Body of pancreas (tissue), 4 donors: Measurements from ENCODE around the gene PCID2. TPM values are rescaled to one million over a fixed set of nuclear protein-coding genes. Genes with fewer than 3 reads are reported as not detected.
A peak's percentile ranks its signal among the peaks of the same experiment; 100 is the strongest.

Experiments
- ATAC-seq: fragments of 150-250 bp; one replicate; pipeline ENCODE4 v1.9.1; 2016
- DNase-seq, 4 donors: peaks; one replicate each; pipeline ENCODE4 v3.0.0-alpha.2; 2019
- H3K27ac ChIP-seq, 4 donors: fragments of 200-600 bp; sonication (generic); 1 replicate in 3 of 4; 2 replicates in 1 of 4; pipeline versions ENCODE4 v1.5.1 to v1.6.1; 2016 to 2019; ENCODE audit warnings: mild to moderate bottlenecking in 1 of 4, mixed read lengths in 1 of 4, moderate library complexity in 1 of 4
- H3K27me3 ChIP-seq, 2 donors: fragments of 200-600 bp; sonication (generic); one replicate each; pipeline ENCODE4 v1.6.0; 2016; ENCODE audit warnings: mild to moderate bottlenecking in 1 of 2
- H3K36me3 ChIP-seq, 2 donors: fragments of 200-600 bp; sonication (generic); replicated peaks in 1 of 2; 2 replicates each; pipeline ENCODE4 v1.5.1; 2016; ENCODE audit warnings: low read depth in 2 of 2; ENCODE audit not compliant: insufficient read depth in 1 of 2
- H3K4me1 ChIP-seq: fragments of 200-600 bp; sonication (generic); one replicate; pipeline ENCODE4 v1.6.0; 2016
- H3K4me3 ChIP-seq, 2 donors: fragments of 200-600 bp; sonication (generic); 1 replicate in 1 of 2; 2 replicates in 1 of 2; pipeline ENCODE4 v1.5.1; 2016 to 2019
- H3K9me3 ChIP-seq, 3 donors: fragments of 200-600 bp; sonication (generic); 1 replicate in 2 of 3; 2 replicates in 1 of 3; pipeline ENCODE4 v1.5.1; 2016
- POLR2A ChIP-seq, 3 donors: fragments of 450-650 bp; IDR thresholded peaks; one replicate each; pipeline ENCODE4 v1.6.1; 2016; ENCODE audit warnings: antibody characterized with exemption in 3 of 3, mild to moderate bottlenecking in 2 of 3
- WGBS, 2 donors: methylation state at CpG; one replicate each; pipeline ENCODE4 v1.1.5; 2017; 5-methylcytosine and 5-hydroxymethylcytosine counted together
- intact Hi-C: fragments of 100-400 bp; cut with DNase I; formaldehyde crosslinking; loops from one replicate; pipeline ENCODE4 v1.15.1; 2023
- total RNA-seq, 2 donors: library from RNA; depleted of rRNA; stranded (reverse); fragments of >200 nt; gene quantifications; one replicate each; pipeline ENCODE4 v1.1.0, GENCODE V29; 2016
- TF ChIP-seq, protein P1 (sequence below), 7 experiments: fragments of 450-650 bp in 4 of 7; fragments of 200-600 bp in 3 of 7; sonication (generic) in 3 of 7; IDR thresholded peaks; one replicate each; pipeline ENCODE4 v1.5.1; 2016 to 2019; ENCODE audit warnings: antibody characterized with exemption in 7 of 7

The PCID2 gene
- total RNA-seq, 2 donors from 2014 or later = 23.7 to 33.7 TPM

DNA sequence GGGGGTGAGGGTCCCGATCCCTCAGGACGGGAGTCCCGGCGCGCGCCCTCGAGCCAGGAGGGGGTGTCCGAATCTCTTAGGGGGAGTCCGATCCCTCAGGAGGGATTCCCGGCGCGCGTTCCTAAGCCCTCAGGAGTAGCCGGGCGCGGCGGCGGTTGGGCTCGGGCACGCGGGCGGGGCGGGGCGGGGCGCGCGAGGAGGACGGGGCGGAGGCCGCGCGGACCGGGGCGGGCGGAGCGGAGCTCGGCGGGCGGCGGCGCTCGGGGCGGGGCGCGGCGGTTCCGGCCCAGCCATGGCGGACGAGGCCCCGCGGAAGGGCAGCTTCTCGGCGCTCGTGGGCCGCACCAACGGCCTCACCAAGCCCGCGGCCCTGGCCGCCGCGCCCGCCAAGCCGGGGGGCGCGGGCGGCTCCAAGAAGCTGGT, 878 bp upstream of the PCID2 start, which contains the start of gene CUL4A:
CUL4A (plus strand) TSS at position 278 of the 423 bp plus-strand sequence; CDS start at position 293, 15 bp downstream.
- peaks cover 58% of the 10 kb centered on the region for H3K4me1 ChIP-seq
- peak; percentile 82 for ATAC-seq
- 0% methylated on average over 38 of the region's 66 CpGs; no CpG with 5 or more reads in 1 of the 2 donors for WGBS, 2 donors

DNA sequence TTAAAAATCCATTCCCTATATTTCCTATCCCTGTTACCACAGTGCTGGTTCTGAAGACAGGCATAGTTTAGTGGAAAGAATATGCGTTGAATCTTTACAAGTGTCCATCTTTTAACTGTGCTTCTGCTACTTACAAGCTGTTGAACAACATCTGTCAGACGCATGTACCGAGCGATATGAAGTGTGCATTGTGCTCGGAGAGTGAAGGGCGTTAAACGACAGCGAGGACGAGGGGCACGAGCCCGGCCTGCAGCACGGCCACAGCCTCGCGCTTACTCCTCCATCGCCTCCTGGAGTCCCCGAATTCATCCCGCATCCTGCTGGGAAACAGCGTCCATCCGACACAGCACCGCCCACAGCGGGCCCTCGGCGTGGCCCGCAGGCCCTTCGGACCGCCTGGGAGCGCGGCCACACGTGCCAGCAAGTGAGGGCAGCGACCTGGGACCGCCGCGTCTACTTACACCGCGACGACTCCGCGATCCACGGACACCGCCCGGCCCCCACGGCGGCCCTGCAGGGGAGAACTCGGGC, 514 bp downstream of the PCID2 start:
- peak; percentile 12 for ATAC-seq
- peaks cover 60% of the 10 kb centered on the region for H3K4me1 ChIP-seq
- TF ChIP-seq, protein P1, sequence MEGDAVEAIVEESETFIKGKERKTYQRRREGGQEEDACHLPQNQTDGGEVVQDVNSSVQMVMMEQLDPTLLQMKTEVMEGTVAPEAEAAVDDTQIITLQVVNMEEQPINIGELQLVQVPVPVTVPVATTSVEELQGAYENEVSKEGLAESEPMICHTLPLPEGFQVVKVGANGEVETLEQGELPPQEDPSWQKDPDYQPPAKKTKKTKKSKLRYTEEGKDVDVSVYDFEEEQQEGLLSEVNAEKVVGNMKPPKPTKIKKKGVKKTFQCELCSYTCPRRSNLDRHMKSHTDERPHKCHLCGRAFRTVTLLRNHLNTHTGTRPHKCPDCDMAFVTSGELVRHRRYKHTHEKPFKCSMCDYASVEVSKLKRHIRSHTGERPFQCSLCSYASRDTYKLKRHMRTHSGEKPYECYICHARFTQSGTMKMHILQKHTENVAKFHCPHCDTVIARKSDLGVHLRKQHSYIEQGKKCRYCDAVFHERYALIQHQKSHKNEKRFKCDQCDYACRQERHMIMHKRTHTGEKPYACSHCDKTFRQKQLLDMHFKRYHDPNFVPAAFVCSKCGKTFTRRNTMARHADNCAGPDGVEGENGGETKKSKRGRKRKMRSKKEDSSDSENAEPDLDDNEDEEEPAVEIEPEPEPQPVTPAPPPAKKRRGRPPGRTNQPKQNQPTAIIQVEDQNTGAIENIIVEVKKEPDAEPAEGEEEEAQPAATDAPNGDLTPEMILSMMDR (IDR thresholded peaks at IDR 0.05) = no peak
- no peak for TF ChIP-seq POLR2A (IDR thresholded peaks at IDR 0.05)
- peak overlapping the region; percentile 88 for H3K4me3 ChIP-seq
- H3K27ac ChIP-seq = peak overlapping the region; percentile 95 to 99 (median 98)
- no peaks in the 10 kb centered on the region for H3K36me3 ChIP-seq
- WGBS, 2 donors = 1% methylated on average over 20 to 44 of the region's 44 CpGs
- no peaks in the 10 kb centered on the region for H3K27me3 ChIP-seq
- no peaks in the 10 kb centered on the region for H3K9me3 ChIP-seq
- intact Hi-C loops = no loop called here
- DNase-seq = peak; percentile 31 to 48 (median 42)

More for the DNA sequence above, 878 bp upstream of the PCID2 start, which contains the start of gene CUL4A:
- no peak for TF ChIP-seq POLR2A (IDR thresholded peaks at IDR 0.05)
- TF ChIP-seq, protein P1 (IDR thresholded peaks at IDR 0.05) = no peak
- Histone ChIP-seq H3K27me3 (no peaks in the 10 kb centered on the region), H3K27ac (peak within 1 kb of the TSS; percentile 95 to 99 (median 98)), H3K36me3 (no peaks in the 10 kb centered on the region), H3K9me3 (no peaks in the 10 kb centered on the region), H3K4me3 (peak within 1 kb of the TSS; percentile 88)
- DNase-seq = peak; percentile 80 to 83 (median 82)
- intact Hi-C loops = no loop called here

DNA sequence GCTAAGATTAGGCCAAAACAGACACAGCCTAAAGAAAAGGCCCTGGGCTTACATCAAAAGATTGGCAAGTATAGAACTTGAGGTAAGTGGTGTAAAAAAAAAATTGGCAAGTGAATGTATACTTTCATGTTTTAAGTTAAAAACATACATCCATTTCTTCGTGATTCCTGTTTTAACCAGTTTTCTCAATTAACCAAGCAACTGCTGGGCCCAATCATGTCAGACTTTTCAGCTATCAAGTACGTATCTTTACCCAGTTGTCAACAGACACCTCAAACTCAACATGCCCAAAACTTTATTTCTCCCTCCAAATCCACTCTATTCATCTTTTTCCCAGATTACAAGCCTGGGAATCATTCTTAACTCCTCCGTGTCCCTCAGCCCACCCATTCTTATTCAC, 1.0 kb downstream of the PCID2 start:
- 13 to 18% methylated on average over 3 of the region's 3 CpGs for WGBS, 2 donors
- Histone ChIP-seq H3K27me3 (no peaks in the 10 kb centered on the region), H3K27ac (peak overlapping the region in 3 of 4 donors; percentile 97 to 99 (median 98)), H3K4me3 (peak overlapping the region; percentile 88), H3K36me3 (no peaks in the 10 kb centered on the region), H3K9me3 (no peaks in the 10 kb centered on the region), H3K4me1 (peaks cover 60% of the 10 kb centered on the region)
- no peak for ATAC-seq
- intact Hi-C loops = no loop called here
- DNase-seq = no peak
- no peak for TF ChIP-seq POLR2A (IDR thresholded peaks at IDR 0.05)
- TF ChIP-seq, protein P1 (IDR thresholded peaks at IDR 0.05) = no peak

DNA sequence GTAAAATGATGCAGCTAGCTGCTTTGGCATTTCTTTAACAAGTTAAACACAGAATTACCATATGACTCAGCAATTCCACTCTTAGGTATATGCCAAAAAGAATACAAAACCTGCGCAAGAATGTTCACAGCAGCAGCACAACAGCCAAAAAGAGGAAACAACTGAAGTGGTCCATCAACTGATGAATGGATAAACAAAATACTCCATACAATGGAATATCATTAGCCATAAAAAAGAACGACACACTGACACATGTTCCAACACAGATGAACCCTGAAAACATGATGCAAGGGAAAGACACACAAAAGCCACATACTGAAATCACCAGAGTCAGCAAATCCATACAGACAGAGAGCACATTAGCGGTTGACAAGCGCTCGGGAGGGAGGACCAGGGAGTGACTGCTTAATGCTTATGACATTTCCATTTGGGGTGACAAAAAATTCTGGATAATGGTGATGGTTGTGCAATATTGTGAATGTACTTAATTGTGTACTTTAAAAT, 3.0 kb downstream of the PCID2 start:
- Histone ChIP-seq H3K27me3 (no peaks in the 10 kb centered on the region), H3K4me3 (no peak overlapping the region), H3K27ac (no peak overlapping the region), H3K36me3 (no peaks in the 10 kb centered on the region), H3K4me1 (peaks cover 46% of the 10 kb centered on the region), H3K9me3 (no peaks in the 10 kb centered on the region)
- intact Hi-C loops = no loop called here
- 62 to 75% methylated on average over 5 of the region's 5 CpGs for WGBS, 2 donors
- DNase-seq (no peak), ATAC-seq (no peak)
- TF ChIP-seq, protein P1 (IDR thresholded peaks at IDR 0.05) = no peak
- no peak for TF ChIP-seq POLR2A (IDR thresholded peaks at IDR 0.05)

DNA sequence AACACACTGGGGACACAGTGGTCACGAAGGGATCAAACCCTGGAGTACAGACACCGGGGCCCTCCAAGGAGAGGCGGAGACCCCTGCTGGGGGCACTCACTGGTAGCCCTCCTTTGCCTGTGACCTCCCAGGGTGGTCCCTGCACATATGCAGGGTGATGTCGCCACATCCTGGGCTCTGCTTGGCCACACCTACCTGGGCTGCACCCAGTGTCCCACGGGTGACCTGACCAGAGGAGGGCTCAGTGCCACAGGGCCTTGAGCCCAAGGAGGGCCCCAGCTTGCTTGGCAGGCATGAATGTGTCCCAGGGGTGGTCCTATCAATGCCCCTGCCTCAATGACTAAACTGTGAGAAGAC, 4.1 kb downstream of the PCID2 start:
- DNase-seq (no peak), ATAC-seq (no peak)
- Histone ChIP-seq H3K4me1 (peaks cover 37% of the 10 kb centered on the region), H3K4me3 (no peak overlapping the region), H3K27ac (no peak overlapping the region), H3K36me3 (peaks cover 0 to 3% of the 10 kb centered on the region in 2 donors), H3K9me3 (no peaks in the 10 kb centered on the region), H3K27me3 (no peaks in the 10 kb centered on the region)
- 83 to 93% methylated on average over 3 to 4 of the region's 5 CpGs for WGBS, 2 donors
- TF ChIP-seq, protein P1 (IDR thresholded peaks at IDR 0.05) = no peak
- no peak for TF ChIP-seq POLR2A (IDR thresholded peaks at IDR 0.05)
- intact Hi-C loops = no loop called here
